ENCODE data around the gene ARRB1.

ARRB1 gene

DNA sequence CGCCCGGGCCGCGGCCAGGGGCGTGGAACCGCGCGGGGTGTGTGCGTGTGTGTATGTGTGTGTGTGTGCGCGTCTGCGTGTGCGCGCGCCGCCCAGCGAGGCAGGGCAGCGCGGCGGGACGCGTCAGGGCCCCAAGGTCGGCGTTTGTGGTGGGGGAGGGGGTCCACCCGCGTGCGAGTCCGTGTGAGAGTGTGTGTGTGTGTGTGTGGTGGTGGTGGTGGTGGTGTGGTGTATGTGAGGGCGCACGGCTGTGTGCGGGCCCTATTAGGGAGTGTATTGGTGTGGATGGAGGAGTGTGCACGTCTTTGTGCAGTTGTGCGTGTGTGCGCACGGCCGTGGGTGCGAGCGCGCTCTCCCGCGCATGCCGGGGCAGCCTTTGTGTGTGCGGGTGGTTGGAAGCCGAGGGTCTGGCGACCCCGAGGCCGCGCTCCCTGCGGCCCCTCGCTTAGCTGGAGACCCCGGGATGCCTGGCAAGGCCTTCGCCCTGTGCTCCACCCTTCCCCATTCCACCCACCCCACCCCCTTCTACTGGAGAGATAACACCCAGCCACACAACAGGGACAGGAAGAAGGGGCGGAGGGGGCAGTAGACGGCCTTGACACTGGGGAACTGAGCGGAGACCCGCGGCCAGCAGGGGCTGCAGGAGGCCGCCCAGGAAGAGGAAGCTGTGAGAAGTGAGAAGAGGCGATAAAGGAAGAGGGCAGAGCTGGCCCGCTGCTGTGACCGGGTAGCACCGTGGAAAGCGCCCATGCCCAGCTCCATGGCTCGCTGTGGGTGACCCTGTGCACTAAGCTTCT lies 528 bp upstream of the ARRB1 start (continued):
- TF ChIP-seq, protein P1, sequence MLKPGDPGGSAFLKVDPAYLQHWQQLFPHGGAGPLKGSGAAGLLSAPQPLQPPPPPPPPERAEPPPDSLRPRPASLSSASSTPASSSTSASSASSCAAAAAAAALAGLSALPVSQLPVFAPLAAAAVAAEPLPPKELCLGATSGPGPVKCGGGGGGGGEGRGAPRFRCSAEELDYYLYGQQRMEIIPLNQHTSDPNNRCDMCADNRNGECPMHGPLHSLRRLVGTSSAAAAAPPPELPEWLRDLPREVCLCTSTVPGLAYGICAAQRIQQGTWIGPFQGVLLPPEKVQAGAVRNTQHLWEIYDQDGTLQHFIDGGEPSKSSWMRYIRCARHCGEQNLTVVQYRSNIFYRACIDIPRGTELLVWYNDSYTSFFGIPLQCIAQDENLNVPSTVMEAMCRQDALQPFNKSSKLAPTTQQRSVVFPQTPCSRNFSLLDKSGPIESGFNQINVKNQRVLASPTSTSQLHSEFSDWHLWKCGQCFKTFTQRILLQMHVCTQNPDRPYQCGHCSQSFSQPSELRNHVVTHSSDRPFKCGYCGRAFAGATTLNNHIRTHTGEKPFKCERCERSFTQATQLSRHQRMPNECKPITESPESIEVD (tag by site-specific recombination; IDR thresholded peaks at IDR 0.05), result no peak
- TF ChIP-seq ZNF280D (tag by site-specific recombination; IDR thresholded peaks at IDR 0.05) (no peak), ZBTB10 (tag by site-specific recombination; IDR thresholded peaks at IDR 0.05) (peak; percentile 64; the same call in 1 of the 2 replicates), ZSCAN4 (tag by site-specific recombination; IDR thresholded peaks at IDR 0.05) (peak; percentile 92), ZNF292 (tag by site-specific recombination; IDR thresholded peaks at IDR 0.05; ENCODE audit: borderline replicate concordance, low read depth) (no peak), ZNF174 (tag by site-specific recombination; IDR thresholded peaks at IDR 0.05) (no peak), ZNF501 (tag by site-specific recombination; IDR thresholded peaks at IDR 0.05) (no peak), ZNF132 (tag by site-specific recombination; IDR thresholded peaks at IDR 0.05; ENCODE audit: borderline replicate concordance) (no peak), EGR2 (tag by site-specific recombination; IDR thresholded peaks at IDR 0.05; ENCODE audit: low read depth) (peak; percentile 58; the same call in 1 of the 2 replicates), ZNF549 (tag by site-specific recombination; IDR thresholded peaks at IDR 0.05) (no peak), ZNF112 (tag by site-specific recombination; IDR thresholded peaks at IDR 0.05) (no peak), ZNF391 (tag by site-specific recombination; IDR thresholded peaks at IDR 0.05; ENCODE audit: borderline replicate concordance, low read depth) (no peak), ZNF837 (tag by site-specific recombination; IDR thresholded peaks at IDR 0.05) (no peak), ZNF302 (tag by site-specific recombination; IDR thresholded peaks at IDR 0.05; ENCODE audit: low read depth) (no peak), ZNF558 (tag by site-specific recombination; IDR thresholded peaks at IDR 0.05) (no peak), GFI1B (tag by site-specific recombination; IDR thresholded peaks at IDR 0.05) (no peak), ZNF266 (tag by site-specific recombination; IDR thresholded peaks at IDR 0.05; ENCODE audit: low read depth) (no peak), CTCF (tag by site-specific recombination; IDR thresholded peaks at IDR 0.05) (no peak), SP7 (tag by site-specific recombination; IDR thresholded peaks at IDR 0.05) (peak; percentile 36; the same call in 1 of the 2 replicates), ZNF792 (tag by site-specific recombination; IDR thresholded peaks at IDR 0.05) (0 out of 2 replicates have a peak, but pooled peaks have one; percentile 77), SCRT2 (tag by site-specific recombination; IDR thresholded peaks at IDR 0.05) (no peak), ZNF768 (tag by site-specific recombination; IDR thresholded peaks at IDR 0.05) (no peak), ZNF2 (tag by site-specific recombination; IDR thresholded peaks at IDR 0.05) (peak; percentile 35), ZNF473 (tag by site-specific recombination; IDR thresholded peaks at IDR 0.05) (no peak)
- TF ChIP-seq, protein P2, sequence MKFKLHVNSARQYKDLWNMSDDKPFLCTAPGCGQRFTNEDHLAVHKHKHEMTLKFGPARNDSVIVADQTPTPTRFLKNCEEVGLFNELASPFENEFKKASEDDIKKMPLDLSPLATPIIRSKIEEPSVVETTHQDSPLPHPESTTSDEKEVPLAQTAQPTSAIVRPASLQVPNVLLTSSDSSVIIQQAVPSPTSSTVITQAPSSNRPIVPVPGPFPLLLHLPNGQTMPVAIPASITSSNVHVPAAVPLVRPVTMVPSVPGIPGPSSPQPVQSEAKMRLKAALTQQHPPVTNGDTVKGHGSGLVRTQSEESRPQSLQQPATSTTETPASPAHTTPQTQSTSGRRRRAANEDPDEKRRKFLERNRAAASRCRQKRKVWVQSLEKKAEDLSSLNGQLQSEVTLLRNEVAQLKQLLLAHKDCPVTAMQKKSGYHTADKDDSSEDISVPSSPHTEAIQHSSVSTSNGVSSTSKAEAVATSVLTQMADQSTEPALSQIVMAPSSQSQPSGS (tag by site-specific recombination; IDR thresholded peaks at IDR 0.05; ENCODE audit: low read depth), result no peak
- TF ChIP-seq, protein P3, sequence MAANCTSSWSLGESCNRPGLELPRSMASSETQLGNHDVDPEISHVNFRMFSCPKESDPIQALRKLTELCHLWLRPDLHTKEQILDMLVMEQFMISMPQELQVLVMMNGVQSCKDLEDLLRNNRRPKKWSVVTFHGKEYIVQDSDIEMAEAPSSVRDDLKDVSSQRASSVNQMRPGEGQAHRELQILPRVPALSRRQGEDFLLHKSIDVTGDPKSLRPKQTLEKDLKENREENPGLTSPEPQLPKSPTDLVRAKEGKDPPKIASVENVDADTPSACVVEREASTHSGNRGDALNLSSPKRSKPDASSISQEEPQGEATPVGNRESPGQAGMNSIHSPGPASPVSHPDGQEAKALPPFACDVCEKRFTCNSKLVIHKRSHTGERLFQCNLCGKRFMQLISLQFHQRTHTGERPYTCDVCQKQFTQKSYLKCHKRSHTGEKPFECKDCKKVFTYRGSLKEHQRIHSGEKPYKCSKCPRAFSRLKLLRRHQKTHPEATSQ (tag by site-specific recombination; IDR thresholded peaks at IDR 0.05), result no peak
